GM10847 (cell line): Measurements from ENCODE around the gene SAMD9L.

Experiments used
- POLR2A ChIP-seq: IDR thresholded peaks from 2 replicates; pipeline ENCODE4 v1.6.1; 2011; ENCODE audit not compliant: insufficient read length; ENCODE audit errors: extremely low read depth

SAMD9L gene

GRCh38 chr7:93148144-93148543 is at the start of gene SAMD9L:
Gene SAMD9L, minus strand, starts transcription at chr7:93148385. Its CDS starts 12,414 bp downstream, at chr7:93135971.
- TF ChIP-seq POLR2A: no peak

- no peak for TF ChIP-seq POLR2A
Measured at GRCh38 chr7:93196336-93196735, 48.2 kb upstream of the SAMD9L start.

- TF ChIP-seq POLR2A: no peak
Measured at GRCh38 chr7:93194386-93194785, 46.2 kb upstream of the SAMD9L start.

GRCh38 chr7:93188870-93189634 is 40.9 kb upstream of the SAMD9L start:
- no peak for TF ChIP-seq POLR2A

- TF ChIP-seq POLR2A: no peak
Measured at GRCh38 chr7:93185303-93186027, 37.3 kb upstream of the SAMD9L start.

- no peak for TF ChIP-seq POLR2A
Measured at GRCh38 chr7:93179173-93179572, 31.0 kb upstream of the SAMD9L start.

- TF ChIP-seq POLR2A: no peak
Measured at GRCh38 chr7:93178213-93178612, 30.0 kb upstream of the SAMD9L start.

GRCh38 chr7:93176992-93177580 is 28.9 kb upstream of the SAMD9L start:
- TF ChIP-seq POLR2A: no peak

- TF ChIP-seq POLR2A: no peak
Measured at GRCh38 chr7:93175219-93175618, 27.0 kb upstream of the SAMD9L start.

- no peak for TF ChIP-seq POLR2A
Measured at GRCh38 chr7:93172683-93173082, 24.5 kb upstream of the SAMD9L start.

GRCh38 chr7:93171606-93172226 is 23.5 kb upstream of the SAMD9L start:
- no peak for TF ChIP-seq POLR2A

- TF ChIP-seq POLR2A: no peak
Measured at GRCh38 chr7:93165447-93165846, 17.3 kb upstream of the SAMD9L start.

GRCh38 chr7:93164766-93165165 is 16.6 kb upstream of the SAMD9L start:
- no peak for TF ChIP-seq POLR2A

GRCh38 chr7:93161181-93161762 is 13.1 kb upstream of the SAMD9L start:
- no peak for TF ChIP-seq POLR2A

GRCh38 chr7:93160410-93160809 is 12.2 kb upstream of the SAMD9L start:
- TF ChIP-seq POLR2A: no peak

GRCh38 chr7:93159490-93159889 is 11.3 kb upstream of the SAMD9L start:
- TF ChIP-seq POLR2A: no peak

- TF ChIP-seq POLR2A: no peak
Measured at GRCh38 chr7:93156884-93157283, 8.7 kb upstream of the SAMD9L start.
